ENCODE results near the gene ASGR2.
"Not testable (repeated sequence)": the region's sequence is repeated elsewhere in the genome, so short reads cannot be mapped to it uniquely, and the experiment has no call there.

The ASGR2 gene, protein sequence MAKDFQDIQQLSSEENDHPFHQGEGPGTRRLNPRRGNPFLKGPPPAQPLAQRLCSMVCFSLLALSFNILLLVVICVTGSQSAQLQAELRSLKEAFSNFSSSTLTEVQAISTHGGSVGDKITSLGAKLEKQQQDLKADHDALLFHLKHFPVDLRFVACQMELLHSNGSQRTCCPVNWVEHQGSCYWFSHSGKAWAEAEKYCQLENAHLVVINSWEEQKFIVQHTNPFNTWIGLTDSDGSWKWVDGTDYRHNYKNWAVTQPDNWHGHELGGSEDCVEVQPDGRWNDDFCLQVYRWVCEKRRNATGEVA

DNA sequence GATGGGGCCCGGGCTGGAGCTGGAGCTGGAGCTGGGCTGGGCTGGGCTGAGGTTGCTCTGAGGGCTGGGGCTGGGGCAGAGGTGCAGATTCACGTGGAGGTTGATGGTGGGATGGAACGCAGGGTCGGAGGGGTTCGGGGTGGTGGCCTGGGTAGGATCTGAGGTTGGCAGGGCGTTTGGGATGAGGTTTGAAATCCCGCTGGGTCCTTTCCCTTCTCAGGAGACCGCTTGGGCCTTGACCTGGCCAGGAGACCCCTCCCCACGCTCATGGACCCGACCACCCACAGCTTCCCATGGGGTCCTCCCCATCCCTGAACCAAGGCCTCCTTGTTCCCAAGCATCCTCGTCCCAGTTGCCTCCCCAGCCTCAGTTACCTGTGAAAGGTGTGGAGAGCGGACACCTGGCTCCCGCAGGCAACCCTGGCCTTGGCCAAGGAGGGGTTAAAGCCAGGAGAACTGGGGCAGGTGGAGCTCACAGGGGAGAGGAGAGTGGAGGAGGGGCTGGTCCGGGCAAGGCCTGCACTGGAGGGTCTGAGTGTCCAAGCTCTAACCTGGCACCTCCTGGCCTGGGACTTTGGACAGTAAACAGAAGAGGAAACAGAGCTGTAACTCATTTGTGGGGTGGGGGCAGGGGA lies at the start of gene ASGR2:
Gene ASGR2 (minus strand): TSS at position 582 of the 634 bp plus-strand sequence. CDS start 582 bp downstream, outside the sequence.
- no peak for DNase-seq

DNA sequence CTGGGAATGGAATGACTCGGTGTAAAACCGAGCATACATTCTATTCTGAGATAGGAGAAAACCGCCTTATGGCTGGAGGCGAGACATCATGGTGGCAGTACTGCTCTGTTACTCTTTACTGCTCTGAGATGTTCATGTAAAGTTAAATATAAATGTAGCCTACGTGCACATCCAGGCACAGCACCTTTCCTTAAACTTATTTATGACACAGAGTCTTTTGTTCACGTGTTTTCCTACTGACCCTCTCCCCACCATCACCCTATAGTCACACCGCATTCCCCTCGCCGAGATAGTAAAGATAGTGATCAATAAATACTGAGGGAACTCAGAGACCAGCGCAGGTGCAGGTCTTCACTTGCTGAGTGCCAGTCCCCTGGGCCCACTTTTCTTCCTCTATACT lies 44.9 kb upstream of the ASGR2 start:
- DNase-seq: not testable (repeated sequence)

DNA sequence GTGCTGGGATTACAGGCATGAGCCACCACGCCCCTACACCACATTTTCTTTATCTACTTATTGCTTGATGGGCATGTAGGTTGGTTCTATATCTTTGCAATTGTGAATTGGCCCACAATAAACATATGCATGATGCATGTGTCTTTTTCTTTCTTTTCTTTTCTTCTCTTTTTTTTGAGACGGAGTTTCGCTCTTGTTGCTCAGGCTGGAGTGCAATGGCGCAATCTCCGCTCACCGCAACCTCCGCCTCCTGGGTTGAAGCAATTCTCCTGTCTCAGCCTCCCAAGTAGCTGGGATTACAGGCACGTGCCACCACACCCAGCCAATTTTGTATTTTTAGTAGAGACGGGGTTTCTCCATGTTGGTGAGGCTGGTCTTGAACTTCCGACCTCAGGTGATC lies 43.8 kb upstream of the ASGR2 start:
- DNase-seq: not testable (repeated sequence)

DNA sequence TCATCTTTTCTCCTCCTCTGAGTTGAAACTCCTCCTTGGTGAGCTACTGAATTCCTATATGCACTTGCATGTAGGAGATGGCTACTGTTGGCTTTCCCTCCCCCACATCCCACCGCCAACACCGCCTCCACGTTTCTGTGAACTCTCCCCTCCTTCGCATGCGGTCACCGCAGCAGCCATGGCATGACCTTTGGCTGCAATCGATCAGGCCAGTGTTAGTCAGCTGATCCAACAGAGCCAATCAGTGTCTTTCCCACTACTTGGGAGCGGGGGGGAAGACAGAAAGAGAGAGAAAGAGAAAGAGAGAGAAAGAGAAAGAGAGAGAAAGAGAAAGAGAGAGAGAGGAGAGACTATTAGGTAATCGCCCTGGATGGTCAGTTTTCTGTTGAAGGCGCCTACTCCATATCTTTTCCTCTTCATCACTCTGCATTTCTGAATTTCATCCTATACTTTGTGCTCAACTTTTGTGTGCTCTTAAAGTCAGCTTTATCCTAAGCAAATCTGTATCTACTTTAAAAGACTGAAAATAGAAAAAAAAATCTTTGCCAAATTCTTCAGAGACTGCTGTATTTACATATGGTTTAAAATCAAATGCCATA lies 41.8 kb upstream of the ASGR2 start:
- DNase-seq: no peak

DNA sequence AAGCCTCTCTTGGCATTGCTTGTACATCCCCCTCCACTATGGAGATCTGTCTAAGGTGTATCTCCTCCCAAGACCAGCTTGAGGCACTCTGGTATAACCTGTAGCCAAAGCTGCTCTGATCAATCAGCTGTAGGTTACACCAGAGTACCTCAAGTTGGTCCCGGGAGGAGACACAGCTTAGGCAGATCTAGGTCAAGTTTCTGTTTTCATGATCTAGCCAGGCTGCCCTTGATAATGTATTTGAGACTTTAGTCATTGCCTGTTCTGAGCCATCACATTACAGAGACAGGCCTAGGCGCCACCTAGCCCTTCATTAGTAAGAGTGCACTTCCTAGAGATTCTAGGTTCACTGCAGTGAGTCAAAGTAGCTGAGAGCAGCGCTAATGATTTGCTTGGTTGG lies 33.1 kb upstream of the ASGR2 start:
- DNase-seq: no peak

DNA sequence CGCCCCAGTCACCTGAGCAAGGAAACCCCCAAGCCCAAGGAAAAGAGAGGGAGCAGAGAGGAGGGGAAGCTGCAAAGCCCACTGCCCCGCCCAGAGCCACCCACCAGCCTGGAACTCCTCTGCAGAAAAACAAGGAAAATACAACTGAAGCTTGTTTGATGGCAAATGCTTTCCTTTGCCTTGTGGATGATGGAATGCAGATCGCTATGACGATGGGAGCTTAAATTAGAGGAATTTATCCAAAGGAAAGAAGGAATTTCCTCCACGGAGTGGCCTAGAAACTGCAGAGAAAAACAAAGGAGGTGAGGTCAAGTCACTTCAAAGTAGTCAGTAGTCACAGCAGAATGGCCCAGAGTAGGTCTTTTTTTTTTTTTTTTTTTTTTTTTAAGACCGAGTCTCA lies 31.5 kb upstream of the ASGR2 start:
- DNase-seq: no peak

DNA sequence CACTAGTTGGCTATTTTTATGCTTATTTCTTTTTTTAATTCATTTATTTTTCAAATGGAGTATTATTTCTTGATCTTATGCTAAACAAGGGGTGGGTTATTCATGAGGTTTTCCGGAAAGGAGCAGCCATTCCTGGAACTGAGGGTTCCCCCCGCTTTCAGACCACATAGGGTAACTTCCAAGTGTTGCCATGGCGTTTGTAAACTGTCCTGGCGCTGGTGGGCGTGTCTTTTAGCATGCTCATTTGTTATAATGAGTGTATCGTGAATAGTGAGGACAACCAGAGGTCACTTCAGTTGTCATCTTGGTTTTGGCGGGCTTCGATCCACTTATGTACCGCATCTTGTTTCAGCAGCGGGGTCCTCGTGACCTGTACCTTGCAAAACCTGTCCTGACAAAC lies 29.6 kb upstream of the ASGR2 start:
- DNase-seq: no peak

DNA sequence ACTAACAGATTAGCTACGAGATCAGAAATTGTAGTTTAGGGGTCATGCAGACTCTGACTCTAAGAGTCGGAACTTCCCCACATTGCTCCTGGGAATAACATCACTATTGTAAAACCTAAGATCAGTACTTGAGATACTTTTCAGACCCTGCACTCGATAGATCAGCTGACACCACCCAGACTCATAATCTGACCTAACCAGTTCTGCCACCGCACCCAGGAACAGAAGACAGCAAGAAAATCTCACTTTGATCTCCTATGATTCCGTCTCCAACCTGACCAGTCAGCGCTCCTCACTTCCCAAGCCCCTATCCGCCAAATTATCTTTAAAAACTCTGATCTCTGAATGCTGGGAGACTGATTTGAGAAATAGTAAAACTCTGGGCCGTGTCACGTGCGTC lies 27.2 kb upstream of the ASGR2 start:
- no peak for DNase-seq

DNA sequence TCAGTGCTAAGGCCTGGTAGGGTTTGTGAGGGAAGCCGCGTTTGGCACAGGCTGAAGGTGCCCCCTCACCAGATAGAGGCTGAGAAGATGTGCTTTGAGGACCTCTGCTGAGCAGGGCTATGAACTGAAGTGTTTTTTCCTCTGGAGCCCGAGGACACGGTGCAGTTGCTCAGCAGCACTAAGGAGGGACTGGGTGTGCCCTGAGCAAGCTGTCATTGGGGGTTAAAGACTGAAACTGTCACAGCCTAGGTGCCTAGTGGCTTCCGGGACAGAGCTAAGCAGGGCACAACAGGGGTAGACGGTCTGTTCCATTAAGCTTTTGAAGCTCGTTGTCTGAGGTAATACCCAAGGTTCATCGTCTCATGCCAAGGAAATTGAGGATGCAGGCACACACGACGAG lies 24.8 kb upstream of the ASGR2 start:
- DNase-seq: no peak

DNA sequence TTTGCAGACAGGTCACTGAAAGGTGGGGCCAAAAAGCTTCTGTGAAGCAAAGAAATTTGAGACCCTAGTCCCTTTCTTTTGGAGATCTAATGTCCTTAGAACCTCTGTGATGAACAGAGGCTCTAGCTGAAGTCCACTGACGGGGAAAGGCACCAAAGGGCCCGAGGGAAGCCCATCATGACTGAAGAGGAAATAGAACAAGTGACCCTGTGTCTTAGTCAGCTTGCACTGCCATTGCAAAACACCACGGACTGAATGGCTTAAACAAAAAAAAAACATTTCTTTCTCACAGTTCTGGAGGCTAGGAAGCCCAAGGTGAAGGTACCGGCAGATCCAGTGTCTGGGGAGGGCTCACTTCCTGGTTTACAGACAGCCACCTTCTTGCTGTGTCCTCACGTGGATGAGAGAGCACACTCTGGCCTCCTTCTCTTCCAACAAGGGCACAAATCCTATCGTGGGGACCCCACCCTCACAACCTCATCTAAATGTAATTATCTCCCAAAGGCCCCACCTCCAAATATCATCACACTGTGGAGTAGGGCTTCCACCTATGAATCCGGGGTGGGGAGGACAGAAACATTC lies 24.3 kb upstream of the ASGR2 start:
- no peak for DNase-seq

DNA sequence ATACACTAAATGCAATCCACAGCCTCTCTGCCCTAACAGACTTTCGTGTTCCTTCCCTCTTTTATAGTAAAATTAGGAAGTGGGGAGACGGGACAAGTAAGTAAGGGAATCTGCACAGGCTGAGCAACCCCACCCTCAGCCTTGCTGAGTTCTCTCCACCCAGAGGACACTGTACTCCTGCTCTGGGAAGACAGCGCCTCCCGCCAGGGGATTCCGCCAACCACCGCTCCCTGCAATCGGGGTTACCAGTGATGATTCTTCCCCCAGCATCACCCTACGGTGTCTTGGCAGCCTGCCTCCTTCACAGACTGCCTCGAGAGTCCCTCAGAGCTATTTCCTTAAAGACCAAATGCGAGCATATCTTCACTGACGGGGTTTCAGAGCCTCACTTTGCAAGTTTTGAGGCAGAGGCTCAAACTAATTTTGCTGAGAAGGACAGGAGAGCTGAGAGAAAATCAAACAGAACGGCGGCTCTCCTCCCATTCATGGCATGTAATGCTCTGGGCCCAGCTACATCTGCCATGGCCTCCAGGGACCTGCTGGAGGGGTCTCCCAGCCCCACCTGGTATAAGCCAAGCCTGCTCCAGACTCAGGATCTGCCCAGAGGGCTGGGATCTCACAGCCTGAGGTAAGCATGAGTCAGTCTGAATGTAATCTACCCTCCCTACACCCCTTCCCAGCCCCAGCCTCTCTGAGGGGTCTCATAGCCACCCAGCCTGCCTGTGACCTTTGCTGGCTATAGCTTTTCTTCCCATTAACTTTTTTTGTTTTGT lies 22.7 kb upstream of the ASGR2 start:
- DNase-seq: no peak

DNA sequence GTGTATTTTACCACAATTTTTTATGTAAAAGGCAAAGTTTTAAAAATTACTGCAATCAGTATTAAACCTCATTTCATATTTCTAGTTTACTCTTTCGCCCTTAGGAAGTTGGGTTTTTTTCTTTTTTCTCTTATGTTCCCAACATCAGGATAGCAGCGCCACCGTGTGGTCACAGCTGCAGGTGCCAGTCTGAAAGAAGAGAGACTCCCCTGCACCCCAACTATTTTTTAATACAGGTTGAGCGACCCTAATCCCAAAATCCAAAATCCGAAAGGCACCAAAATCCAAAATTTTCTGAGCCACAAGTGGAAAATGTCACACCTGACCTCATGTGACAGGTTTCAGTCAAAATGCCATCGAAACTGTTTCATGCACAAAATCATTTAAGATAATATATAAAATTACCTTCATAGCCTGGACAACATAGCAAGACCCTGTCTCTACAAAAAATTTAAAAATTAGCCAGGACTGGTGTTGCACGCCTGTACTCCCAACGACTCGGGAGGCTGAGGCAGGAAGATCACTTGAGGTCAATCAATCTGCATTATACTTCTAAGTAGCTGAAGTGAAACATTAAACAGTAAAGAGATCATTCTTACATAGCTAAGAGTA lies 21.8 kb upstream of the ASGR2 start:
- DNase-seq: peak; percentile 82

DNA sequence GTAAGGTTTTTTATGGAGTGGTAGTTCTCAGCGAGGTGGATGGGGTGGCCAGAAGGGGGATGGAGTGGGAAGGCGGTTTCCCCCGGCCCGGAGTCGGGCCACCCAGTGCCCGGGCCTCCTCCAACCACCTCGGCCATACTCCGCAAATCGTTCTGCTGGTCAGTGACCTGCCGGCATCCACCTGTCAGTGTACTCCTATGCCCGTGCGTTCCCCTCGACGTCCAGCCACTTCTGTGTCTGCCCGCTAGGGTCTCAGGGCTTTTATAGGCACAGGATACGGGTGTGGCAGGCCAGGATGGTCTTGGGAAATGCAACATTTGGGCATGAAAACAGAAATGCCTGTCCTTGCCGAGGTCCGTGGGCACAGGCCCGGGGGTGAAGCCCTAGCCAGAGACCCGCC lies 19.3 kb upstream of the ASGR2 start:
- no peak for DNase-seq

DNA sequence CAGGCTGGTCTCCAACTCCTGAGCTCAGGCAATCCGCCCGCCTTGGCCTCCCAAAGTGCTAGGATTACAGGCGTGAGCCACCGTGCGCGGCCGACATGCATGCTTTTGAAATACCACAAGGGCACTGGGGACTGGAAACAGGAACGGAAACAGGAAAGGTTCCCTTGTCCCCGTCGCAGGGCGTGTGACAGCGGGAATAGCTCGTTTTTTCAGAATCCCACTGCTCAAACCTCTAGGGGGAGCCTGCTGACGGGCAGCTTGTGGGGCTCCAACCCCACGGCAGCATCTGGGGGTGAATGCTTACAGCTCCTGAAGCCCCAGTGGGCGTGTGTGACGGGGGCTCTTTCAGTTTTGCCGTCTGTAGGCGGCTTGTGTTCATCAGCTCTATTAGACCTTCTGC lies 18.8 kb upstream of the ASGR2 start:
- peak; percentile 30 for DNase-seq

DNA sequence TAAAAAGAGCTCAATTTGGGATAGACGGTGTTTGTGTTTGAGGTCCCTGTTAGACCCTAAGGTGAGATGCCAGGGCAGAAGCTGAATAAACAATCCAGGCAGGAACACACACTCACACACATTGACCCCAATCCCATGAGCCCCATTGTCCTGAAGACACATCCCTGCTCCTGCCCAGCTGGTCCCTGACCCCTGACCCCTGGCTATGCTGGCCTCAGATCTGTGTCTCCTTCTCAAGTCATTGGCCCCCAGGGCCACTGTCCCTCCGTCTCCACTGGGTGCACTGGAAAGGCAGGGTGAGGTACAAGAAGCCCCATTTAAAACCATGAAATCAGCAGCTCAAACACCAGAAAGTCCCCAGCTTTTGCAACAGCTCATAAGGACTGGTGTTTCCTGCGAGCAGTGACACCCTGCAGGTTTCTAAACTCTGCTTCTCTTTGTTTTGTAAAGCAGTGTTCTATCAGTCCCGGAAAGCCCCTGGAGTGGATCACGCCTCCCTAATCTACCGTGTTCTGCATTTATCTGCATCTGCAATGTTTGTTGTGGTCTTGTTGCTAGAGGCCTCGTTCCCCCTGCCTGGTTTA lies 18.0 kb upstream of the ASGR2 start:
- peak; percentile 28 for DNase-seq

DNA sequence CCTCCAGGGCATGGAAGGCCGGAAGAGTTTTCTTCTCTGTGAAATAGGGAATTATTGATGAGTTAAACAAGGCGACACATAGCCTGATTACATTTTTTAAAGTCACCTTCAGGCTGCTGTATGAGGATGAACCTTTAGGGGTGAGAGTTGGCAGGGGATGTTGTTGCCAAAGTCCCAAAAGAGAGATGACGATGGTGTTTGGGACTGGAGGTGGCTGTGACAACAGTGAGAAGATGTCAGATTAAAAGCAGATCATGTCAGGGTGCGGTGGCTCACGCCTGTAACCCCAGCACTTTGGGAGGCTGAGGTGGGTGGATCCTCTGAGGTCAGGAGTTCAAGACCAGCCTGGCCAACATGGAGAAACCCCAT lies 16.8 kb upstream of the ASGR2 start:
- no peak for DNase-seq

DNA sequence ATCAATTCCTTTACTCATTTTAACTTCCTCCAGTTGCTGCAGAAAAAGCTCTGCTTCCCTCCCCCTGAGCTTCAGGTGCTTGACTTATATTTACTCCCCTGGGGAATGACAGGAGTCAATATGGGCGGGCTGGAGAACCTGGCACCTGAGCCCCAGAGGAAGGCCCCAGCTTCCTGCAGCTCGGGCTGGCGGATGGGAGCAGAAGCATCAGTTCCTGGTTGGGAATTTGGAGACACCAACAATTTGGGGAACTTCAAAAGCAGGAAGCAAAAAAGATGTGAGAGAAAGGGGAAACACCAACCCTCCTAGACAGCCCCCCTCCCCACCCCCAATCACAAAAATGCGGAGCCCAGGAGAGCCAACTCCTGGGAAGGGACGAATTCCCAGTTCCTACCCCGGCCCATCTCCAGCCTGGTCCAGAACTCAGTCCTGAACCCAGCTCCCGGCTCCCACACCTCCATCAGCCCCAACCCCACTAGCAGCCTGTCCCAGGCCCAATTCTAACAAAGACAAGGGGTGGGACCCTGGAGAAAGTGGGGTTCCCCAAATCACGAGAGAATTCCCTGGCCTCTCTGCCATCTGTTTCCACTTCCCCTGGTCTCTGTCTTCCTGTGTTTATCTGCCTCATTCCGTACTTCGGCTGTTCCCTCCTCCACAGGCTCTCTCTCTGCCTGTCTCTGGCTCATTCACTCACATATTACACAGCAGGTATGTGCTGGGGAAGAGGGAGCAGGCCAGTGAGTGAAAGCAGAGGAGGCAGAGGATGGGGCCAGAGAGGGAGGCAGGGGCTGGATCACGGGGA lies 16.2 kb upstream of the ASGR2 start:
- DNase-seq: no peak

DNA sequence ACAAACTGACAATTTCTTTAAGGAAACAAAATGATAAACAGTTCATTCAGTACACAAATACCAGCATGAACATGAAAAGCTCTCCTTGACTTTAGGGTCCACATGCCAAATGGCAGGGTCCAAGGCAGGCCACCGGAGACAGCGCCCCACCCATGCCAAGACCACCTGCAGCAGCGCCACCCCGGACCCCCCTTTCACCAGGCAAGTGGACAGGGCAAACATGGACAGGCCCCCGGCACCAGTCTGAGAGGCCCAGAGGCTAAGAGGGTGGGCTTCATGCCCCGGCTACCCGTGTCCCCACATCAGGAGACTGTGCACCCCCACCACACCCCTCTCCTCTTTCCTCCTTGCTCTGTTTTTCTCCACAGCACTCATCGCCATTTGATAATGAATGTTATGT lies 14.7 kb upstream of the ASGR2 start:
- DNase-seq: no peak

DNA sequence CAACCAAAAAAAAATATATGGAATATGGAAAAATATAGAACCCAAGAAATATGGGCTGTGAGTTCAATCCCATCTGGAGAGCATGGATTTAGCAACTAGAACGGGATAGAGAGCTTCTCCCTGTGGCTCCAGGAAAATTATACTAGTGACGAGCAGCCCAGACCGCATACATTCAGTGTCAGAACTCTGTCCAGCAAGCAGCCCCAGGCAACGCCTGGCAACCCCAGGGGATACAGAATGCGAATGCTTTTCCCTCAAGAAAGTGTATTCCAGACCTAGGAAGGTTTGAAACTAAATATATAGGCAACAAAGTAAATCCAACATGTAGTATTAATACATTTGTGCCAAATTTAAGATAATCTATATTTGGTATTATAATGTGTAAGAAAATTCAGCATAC lies 13.5 kb upstream of the ASGR2 start:
- DNase-seq: no peak

DNA sequence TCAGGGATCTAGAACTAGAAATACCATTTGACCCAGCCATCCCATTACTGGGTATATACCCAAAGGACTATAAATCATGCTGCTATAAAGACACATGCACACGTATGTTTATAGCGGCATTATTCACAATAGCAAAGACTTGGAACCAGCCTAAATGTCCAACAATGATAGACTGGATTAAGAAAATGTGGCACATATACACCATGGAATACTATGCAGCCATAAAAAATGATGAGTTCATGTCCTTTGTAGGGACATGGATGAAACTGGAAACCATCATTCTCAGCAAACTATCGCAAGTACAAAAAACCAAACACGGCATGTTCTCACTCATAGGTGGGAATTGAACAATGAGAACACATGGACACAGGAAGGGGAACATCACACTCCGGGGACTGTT lies 12.9 kb upstream of the ASGR2 start:
- DNase-seq: not testable (repeated sequence)

DNA sequence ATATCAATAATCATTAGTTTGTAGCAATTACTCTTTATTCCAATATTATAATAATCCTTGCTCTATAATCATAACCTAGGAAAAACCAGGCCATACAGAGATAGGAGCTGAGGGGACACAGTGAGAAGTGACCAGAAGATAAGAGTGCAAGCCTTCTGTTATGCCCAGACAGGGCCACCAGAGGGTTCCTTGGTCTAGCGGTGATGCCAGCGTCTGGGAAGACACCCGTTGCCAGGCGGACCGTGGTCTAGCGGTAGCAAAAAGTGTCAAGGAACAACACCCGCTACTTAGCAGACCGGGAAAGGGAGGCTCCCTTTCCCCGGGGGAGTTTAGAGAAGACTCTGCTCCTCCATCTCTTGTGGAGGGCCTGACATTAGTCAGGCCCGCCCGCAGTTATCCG lies 11.8 kb upstream of the ASGR2 start:
- not testable (repeated sequence) for DNase-seq

DNA sequence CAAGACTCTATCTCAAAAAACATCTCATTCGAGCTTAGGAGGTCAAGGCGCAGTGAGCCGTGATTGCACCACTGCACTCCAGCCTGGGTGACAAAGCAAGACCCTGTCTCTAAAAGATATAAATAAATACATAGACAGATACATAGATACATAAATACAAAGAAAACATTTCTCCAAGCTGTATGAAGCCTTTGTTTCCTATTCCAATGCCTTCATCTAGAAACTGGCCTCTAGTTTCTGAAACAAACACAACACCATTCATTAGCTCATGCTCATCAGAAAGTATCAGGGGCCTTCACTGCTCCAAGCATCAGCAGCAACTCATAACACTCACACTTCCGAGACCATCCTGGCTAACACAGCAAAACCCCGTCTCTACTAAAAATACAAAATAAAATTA lies 10.3 kb upstream of the ASGR2 start:
- DNase-seq: no peak

All from stimulated activated CD4-positive, alpha-beta T cell treated with anti-CD3 and anti-CD28 coated beads, Interleukin-12 subunit alpha, Interleukin-12 subunit beta, amount 100 ng/mL, for 4 hours (primary cell).